Erythroblast (primary cell): ENCODE data around the gene C2CD4A.

Experiments used
- GATA1 ChIP-seq: IDR thresholded peaks from 2 replicates; pipeline ENCODE4 v1.6.1; 2011; ENCODE audit warnings: low read depth, mild to moderate bottlenecking, control low read depth, low read length, moderate library complexity
- POLR2A ChIP-seq: IDR thresholded peaks from 2 replicates; pipeline ENCODE4 v1.6.1; 2011; ENCODE audit warnings: mild to moderate bottlenecking, low read length

GRCh38 chr15:62060113-62060895 lies 6.5 kb upstream of the C2CD4A start, which contains the start of gene VPS13C:
- TF ChIP-seq POLR2A (peak; percentile 75), GATA1 (no peak)
